ENCODE data around the gene SEPTIN12. TPM values are rescaled to one million over a fixed set of nuclear protein-coding genes. Genes with fewer than 3 reads are reported as not detected.

Gene SEPTIN12
- total and polyA plus RNA-seq, 10 of the 15 experiments (the other 5 are each of a cell fraction or from before 2014, with no cell fraction given), result not detected

DNA sequence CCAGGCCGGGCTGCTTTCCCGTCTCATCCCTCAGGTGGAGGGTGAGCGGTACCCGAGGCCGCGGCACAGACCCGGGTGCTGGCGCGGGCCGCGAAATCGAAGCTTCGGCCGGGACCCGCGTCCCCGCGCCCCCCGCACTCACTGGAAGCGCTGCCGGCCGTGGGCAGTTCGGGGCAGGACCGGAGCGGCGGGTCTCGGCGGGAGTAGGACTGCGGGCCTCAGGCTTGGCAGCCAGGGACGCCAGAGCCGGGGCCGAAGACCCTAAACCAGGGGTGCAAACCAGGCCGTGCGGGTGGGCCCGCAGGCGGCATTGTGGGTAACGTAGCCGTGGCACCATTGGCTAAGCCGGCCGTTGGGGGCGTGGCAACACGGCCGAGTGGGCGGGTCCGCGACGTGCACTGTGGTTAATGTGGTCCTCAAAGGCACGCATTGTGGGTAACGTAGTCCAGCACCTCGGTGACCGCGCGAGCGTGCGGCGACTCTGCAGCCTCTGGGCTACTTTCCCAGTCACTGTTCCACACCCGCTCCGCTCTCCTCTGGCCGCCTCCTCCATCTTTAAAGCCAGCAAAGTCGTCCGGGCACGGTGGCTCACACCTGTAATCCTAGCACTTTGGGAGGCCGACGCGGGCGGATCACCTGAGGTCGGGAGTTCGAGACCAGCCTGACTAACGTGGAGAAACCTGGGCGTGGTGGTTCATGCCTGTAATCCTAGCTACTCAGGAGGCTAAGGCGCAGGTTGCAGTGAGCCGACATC is 21.1 kb downstream of the SEPTIN12 start, which contains the start of gene ZNF500 (continued):
- TF ChIP-seq, protein P1, sequence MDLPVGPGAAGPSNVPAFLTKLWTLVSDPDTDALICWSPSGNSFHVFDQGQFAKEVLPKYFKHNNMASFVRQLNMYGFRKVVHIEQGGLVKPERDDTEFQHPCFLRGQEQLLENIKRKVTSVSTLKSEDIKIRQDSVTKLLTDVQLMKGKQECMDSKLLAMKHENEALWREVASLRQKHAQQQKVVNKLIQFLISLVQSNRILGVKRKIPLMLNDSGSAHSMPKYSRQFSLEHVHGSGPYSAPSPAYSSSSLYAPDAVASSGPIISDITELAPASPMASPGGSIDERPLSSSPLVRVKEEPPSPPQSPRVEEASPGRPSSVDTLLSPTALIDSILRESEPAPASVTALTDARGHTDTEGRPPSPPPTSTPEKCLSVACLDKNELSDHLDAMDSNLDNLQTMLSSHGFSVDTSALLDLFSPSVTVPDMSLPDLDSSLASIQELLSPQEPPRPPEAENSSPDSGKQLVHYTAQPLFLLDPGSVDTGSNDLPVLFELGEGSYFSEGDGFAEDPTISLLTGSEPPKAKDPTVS (IDR thresholded peaks at IDR 0.05; ENCODE audit: low read depth, low read length), result no peak
- TF ChIP-seq PML (IDR thresholded peaks at IDR 0.05; ENCODE audit: low read length), result no peak
- TF ChIP-seq EZH2 (IDR thresholded peaks at IDR 0.05; ENCODE audit: borderline replicate concordance, control insufficient read depth, low read depth, low read length), result no peak
- TF ChIP-seq, protein P2, sequence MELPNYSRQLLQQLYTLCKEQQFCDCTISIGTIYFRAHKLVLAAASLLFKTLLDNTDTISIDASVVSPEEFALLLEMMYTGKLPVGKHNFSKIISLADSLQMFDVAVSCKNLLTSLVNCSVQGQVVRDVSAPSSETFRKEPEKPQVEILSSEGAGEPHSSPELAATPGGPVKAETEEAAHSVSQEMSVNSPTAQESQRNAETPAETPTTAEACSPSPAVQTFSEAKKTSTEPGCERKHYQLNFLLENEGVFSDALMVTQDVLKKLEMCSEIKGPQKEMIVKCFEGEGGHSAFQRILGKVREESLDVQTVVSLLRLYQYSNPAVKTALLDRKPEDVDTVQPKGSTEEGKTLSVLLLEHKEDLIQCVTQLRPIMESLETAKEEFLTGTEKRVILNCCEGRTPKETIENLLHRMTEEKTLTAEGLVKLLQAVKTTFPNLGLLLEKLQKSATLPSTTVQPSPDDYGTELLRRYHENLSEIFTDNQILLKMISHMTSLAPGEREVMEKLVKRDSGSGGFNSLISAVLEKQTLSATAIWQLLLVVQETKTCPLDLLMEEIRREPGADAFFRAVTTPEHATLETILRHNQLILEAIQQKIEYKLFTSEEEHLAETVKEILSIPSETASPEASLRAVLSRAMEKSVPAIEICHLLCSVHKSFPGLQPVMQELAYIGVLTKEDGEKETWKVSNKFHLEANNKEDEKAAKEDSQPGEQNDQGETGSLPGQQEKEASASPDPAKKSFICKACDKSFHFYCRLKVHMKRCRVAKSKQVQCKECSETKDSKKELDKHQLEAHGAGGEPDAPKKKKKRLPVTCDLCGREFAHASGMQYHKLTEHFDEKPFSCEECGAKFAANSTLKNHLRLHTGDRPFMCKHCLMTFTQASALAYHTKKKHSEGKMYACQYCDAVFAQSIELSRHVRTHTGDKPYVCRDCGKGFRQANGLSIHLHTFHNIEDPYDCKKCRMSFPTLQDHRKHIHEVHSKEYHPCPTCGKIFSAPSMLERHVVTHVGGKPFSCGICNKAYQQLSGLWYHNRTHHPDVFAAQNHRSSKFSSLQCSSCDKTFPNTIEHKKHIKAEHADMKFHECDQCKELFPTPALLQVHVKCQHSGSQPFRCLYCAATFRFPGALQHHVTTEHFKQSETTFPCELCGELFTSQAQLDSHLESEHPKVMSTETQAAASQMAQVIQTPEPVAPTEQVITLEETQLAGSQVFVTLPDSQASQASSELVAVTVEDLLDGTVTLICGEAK (IDR thresholded peaks at IDR 0.05; ENCODE audit: borderline replicate concordance), result peak; percentile 30; the same call in 1 of the 2 replicates
- TF ChIP-seq, protein P3, sequence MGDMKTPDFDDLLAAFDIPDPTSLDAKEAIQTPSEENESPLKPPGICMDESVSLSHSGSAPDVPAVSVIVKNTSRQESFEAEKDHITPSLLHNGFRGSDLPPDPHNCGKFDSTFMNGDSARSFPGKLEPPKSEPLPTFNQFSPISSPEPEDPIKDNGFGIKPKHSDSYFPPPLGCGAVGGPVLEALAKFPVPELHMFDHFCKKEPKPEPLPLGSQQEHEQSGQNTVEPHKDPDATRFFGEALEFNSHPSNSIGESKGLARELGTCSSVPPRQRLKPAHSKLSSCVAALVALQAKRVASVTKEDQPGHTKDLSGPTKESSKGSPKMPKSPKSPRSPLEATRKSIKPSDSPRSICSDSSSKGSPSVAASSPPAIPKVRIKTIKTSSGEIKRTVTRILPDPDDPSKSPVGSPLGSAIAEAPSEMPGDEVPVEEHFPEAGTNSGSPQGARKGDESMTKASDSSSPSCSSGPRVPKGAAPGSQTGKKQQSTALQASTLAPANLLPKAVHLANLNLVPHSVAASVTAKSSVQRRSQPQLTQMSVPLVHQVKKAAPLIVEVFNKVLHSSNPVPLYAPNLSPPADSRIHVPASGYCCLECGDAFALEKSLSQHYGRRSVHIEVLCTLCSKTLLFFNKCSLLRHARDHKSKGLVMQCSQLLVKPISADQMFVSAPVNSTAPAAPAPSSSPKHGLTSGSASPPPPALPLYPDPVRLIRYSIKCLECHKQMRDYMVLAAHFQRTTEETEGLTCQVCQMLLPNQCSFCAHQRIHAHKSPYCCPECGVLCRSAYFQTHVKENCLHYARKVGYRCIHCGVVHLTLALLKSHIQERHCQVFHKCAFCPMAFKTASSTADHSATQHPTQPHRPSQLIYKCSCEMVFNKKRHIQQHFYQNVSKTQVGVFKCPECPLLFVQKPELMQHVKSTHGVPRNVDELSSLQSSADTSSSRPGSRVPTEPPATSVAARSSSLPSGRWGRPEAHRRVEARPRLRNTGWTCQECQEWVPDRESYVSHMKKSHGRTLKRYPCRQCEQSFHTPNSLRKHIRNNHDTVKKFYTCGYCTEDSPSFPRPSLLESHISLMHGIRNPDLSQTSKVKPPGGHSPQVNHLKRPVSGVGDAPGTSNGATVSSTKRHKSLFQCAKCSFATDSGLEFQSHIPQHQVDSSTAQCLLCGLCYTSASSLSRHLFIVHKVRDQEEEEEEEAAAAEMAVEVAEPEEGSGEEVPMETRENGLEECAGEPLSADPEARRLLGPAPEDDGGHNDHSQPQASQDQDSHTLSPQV (IDR thresholded peaks at IDR 0.05), result no peak
- TF ChIP-seq, protein P4, sequence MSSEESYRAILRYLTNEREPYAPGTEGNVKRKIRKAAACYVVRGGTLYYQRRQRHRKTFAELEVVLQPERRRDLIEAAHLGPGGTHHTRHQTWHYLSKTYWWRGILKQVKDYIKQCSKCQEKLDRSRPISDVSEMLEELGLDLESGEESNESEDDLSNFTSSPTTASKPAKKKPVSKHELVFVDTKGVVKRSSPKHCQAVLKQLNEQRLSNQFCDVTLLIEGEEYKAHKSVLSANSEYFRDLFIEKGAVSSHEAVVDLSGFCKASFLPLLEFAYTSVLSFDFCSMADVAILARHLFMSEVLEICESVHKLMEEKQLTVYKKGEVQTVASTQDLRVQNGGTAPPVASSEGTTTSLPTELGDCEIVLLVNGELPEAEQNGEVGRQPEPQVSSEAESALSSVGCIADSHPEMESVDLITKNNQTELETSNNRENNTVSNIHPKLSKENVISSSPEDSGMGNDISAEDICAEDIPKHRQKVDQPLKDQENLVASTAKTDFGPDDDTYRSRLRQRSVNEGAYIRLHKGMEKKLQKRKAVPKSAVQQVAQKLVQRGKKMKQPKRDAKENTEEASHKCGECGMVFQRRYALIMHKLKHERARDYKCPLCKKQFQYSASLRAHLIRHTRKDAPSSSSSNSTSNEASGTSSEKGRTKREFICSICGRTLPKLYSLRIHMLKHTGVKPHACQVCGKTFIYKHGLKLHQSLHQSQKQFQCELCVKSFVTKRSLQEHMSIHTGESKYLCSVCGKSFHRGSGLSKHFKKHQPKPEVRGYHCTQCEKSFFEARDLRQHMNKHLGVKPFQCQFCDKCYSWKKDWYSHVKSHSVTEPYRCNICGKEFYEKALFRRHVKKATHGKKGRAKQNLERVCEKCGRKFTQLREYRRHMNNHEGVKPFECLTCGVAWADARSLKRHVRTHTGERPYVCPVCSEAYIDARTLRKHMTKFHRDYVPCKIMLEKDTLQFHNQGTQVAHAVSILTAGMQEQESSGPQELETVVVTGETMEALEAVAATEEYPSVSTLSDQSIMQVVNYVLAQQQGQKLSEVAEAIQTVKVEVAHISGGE (CRISPR knock-in tag; IDR thresholded peaks at IDR 0.05), result no peak
- TF ChIP-seq, protein P5, sequence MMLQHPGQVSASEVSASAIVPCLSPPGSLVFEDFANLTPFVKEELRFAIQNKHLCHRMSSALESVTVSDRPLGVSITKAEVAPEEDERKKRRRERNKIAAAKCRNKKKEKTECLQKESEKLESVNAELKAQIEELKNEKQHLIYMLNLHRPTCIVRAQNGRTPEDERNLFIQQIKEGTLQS (IDR thresholded peaks at IDR 0.05; ENCODE audit: borderline replicate concordance, extremely low read depth, low read depth, low read length), result no peak
- TF ChIP-seq HCFC1 (IDR thresholded peaks at IDR 0.05; ENCODE audit: low read length), result peak; percentile 92
- no peak for TF ChIP-seq BCL11A (IDR thresholded peaks at IDR 0.05; ENCODE audit: low read depth, low read length)
- TF ChIP-seq, protein P6, sequence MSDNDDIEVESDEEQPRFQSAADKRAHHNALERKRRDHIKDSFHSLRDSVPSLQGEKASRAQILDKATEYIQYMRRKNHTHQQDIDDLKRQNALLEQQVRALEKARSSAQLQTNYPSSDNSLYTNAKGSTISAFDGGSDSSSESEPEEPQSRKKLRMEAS (IDR thresholded peaks at IDR 0.05; ENCODE audit: low read depth, low read length), result peak; percentile 73; the same call in 1 of the 2 replicates
- no peak; the same call in 1 of the 2 replicates for TF ChIP-seq RB1 (IDR thresholded peaks at IDR 0.05; ENCODE audit: borderline replicate concordance)
- no peak for TF ChIP-seq RAD21 (IDR thresholded peaks at IDR 0.05; ENCODE audit: insufficient read depth, low read depth, low read length)
- TF ChIP-seq CREM (IDR thresholded peaks at IDR 0.05; ENCODE audit: low read depth), result peak; percentile 91
- peak; percentile 72 for TF ChIP-seq POLR2A (IDR thresholded peaks at IDR 0.05; ENCODE audit: low read depth, low read length)
